HG02970 (cell line): ENCODE results near the gene NUDT4.
"Not testable (repeated sequence)": the region's sequence is repeated elsewhere in the genome, so short reads cannot be mapped to it uniquely, and the experiment has no call there.

Source experiments
- ATAC-seq: cut with Tn5 transposase; IDR thresholded peaks from one replicate; pipeline ENCODE4 v1.9.1; 2021; ENCODE audit warnings: mild to moderate bottlenecking, moderate library complexity, moderate number of reproducible peaks; ENCODE audit not compliant: unreplicated experiment, low FRiP score

Gene NUDT4

DNA sequence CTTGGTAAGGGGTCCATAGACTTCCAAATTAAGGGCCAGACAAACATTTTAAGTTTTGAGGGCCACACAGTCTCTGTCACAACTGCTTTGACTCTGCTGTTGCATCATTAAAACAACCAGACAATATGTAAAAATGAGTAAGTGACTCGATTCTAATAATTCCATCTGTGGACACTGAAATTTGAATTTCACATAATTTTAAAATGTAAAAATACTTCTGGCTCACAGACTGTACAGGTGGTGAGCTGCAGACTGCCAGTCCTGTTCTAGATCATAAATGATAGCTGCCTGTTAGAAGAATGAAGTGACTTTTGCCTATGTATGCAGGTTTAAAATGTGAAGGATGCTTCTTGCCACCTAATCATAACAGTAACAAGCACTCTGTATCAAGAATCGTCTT, 15.7 kb downstream of the NUDT4 start:
- no peak for ATAC-seq

DNA sequence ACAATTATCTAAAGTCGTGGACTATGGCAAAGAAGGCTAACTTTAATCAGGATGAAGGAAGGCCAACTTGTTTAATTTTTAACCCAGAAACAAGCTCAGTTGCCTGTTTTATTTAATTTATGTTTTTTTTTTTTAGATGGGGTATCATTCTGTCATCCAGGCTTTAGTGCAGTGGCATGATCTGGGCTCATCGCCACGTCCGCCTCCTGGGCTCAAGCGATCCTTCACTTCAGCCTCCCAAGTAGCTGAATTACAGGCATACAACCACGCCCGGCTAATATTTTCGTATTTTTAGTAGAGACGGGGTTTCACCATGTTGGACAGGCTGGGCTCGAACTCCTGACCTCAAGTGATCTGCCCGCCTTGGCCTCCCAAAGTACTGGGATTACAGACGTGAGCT, 19.7 kb downstream of the NUDT4 start:
- ATAC-seq = no peak

DNA sequence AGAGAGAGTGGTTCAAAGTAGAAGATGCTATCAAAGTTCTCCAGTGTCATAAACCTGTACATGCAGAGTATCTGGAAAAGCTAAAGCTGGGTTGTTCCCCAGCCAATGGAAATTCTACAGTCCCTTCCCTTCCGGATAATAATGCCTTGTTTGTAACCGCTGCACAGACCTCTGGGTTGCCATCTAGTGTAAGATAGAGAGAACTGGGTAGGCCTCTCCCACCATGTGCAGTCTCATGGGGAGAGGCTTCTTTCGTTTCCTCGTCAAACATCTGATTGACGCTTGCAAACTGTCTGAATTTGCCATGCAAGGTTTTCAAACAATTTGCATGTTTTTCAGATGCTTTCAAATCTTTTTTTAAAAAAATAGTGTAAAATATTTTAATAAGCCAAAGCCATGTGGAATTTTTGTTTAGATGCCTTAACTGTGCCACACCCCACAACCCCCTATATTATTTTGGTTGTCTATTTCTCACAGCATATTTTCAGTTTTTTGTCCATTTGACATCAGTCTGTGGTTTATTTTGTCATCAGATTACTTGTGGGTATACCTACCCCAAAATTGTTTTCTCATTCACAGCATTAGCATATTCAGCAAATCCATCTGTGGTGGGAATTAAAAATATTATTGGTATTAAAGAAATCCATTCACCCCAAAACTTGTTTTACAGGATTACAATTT, 21.6 kb downstream of the NUDT4 start:
- ATAC-seq = not testable (repeated sequence)

DNA sequence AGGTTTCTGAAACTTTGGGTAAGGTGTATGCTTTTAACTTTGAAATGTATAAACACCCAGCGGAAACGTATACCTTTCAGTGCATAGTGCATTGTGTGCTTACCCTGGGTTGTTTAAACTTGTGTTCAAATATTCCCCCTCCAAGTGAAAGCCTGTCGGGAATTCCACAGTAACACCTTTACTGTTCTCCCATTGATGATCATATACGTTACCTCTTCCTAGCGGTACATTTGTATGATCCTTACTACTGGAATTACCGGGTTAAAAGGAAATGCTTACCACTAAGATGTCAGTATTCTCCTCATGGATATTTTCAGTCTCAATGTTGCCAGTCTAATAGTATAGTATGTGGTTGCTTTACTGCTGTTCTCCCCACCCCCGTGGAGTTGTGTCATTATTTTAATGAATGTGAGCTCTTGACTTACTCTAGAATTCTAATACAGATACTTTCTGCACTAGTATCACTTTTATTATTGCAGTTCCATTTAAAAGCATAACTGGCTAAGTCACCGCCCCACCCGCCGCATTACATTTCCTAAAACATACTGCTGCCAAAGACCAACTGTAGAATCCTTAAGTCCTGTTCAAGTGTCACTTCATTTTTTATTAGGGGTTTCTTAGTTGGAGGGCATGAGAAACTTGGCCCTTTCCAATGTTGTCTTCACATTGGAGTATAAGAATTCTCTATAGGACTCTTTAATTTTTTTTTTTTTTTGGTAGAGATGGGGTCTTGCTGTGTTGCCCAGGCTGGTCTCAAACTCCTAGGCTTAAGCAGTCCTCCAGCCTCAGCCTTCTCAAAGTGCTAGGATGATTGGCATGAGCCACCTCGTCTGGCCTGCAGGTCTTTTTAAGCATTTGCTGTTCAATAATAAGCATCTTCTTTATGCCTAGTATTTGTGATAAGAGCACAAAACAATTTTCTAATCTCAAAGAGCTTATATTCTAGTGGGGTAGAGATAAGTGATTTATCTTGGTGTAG, 24.9 kb downstream of the NUDT4 start:
- ATAC-seq = no peak

DNA sequence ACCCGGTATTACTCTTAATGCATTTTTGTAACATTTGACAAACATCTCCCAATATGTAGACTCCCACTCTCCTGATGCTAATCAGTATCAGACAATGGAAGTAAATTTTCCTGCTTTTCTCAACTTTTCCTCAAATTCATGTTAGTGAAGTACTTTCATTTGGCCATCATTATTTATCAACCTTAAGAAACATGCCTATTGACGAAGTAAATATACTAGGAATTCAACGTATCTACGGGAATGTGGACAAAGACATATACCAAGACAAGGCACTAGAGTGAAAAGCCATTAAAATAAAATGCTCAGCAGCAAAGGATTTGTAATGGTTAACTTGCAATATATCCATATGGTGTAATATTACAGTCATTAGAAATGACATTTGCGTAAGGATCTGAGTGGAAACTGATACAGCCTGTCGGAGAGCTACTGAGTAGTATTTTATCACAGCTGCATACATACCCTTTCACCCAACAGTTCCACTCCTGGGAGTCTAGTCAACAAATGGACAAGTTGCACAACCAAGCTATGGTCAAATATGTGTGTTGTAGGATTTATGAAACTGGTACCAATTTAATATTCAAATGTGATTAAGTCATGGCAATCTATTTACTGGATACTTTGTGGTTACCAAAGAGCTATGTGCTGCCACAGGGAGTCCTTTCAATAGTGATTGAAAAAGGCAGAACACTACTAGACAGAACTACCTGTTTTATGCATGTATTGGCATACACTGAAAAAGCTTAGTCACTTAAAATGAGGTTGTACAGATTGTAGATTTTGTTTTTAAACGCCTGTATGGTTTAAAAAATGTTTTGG, 26.5 kb downstream of the NUDT4 start:
- ATAC-seq = no peak

DNA sequence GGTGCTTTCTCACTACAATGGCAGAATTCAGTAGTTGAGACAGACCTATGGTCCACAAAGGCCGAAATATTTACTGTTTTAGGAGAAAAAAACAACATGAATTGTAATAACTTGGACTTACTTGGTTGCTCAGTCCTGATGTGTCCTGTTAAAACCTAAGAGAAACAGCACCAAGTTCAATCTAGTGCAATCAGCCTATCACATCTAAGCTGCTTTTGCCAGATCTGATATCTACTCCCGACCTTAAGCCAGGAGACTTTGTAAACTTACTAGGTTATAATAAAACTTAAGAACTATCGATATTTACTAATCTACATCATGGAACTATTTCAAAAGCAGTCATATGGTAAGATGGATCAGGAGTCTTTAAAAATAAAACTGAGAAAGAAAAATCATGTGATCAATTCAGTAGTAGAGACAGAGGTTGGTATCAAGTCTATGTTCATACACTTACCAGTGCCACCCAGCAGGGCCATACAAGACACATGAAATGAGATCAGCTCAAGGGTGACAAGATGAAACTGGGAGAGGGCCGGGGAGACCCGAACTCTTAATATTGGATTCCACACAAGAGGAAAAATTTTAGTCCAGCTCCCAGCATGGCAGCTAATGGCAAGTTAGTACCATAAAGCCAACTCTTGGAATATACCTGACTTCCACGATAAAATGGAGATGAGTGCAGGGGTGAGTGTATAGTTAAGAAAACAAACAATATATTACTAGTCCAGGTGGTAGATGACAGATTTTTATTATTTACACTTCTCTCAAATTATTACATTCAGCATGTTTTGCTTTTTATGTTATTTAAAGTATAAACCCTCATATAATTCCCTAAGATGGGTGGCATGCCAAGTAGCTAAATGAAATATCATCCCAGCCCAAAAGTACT, 27.5 kb downstream of the NUDT4 start:
- ATAC-seq = no peak

DNA sequence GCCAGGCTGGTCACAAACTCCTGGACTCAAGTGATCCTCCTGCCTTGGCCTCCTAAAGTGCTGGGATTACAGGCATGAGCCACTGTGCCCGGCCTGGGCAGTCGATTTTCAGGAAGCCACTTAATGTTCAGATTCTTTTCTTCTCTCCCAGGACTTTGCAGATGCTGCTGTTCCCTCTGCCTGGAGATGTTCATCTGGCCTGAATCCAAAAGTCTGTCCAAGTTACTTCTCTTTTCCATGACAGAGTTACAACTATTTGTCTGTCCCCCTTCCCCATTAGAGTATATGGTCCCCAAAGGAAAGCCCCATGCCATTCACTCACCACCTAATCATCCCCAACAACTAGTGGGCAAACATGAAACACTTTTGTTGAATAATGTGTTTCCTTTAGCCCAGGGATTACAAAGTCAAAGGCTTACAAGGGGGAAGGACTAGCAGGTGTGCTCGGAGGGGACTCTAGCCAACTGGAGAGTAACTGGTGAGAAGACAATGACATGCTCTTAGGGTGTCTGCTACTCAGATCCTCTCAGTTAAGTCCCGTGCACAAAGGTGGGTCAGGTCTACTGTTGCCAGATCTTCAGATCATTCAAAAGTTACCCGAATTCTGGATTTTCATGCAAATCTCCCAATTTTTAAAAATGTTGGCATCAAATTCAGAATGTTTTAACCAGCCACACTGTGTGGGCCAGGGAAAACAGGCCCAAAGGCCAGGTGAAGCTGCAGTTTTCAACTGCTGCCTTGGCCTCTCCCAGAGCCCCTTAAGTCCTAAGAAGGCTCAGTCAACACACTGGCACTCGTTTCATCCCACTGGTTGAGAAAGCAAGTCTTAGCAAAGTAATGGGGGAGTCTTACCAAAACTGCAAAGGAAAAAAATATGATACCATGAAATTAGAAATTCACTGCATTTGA, 29.6 kb downstream of the NUDT4 start:
- ATAC-seq = no peak

DNA sequence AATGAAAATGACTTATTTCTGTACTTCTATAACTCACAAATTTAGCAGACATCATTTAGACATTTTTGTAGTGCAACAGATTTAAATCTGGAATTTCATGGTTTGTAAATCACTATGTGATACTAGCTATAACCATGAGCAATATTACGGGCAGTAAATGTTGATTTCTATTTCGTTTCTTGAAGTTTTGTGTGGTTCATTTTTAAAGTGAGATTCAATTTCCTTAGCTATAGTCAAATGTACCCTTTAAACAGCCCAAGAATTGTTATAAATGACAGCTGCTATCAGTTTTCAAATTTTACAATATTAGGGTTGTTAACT, 30.2 kb downstream of the NUDT4 start:
- no peak for ATAC-seq

DNA sequence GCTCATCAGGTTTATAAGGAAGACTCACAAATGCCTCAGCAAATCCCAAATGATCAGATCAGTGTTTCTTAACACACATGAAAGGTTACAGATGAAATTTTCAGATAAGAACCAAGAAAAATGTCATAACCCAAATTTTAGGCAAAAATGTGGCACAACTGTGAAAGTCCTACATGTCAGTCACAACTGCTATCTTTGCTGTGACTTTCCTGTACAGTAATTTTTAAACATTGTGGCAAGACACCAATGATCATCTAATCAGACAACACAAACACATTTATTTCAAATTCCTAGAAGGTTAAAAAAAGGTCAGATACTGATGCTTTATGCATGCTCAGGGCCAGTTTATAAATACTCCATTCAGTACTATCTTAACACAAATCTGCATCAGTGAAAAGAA, 31.1 kb downstream of the NUDT4 start:
- no peak for ATAC-seq

DNA sequence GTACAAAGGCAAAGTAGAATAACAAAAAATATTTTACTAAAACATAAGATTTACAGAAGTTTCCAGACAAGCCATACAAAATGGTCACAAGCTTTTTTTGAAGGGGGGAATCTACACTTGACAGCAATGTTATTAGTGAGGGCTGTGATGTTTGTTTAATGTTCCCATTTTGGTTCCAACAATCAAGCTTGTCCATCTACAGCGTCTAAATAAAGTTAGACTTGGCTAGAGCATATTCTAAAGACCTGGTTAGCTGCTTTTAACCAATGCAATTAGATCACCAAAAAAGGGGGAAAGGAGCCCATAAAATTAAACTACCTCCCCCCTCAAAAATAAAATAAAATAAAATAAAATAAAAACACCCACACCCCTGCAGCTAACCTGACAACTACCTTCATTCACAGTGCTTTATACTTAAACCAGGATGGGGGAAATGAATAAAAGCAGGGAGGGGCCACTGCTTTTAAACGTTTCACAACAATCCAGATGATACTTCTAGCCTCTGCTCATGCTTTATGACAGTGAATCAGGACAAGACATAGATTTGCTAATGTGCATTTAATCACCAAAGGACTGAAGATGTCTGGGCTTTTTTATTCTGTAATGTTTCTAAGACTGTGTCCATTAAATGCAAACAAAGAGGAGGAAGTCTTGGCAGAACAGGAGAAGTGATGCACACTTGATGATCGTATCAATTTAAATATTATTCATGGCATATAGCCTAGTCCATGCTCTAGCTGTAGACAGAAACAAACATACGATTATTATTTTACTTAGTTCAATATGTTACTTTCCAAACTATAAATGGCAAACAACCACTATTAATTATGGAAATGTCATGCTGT, 31.8 kb downstream of the NUDT4 start:
- not testable (repeated sequence) for ATAC-seq

DNA sequence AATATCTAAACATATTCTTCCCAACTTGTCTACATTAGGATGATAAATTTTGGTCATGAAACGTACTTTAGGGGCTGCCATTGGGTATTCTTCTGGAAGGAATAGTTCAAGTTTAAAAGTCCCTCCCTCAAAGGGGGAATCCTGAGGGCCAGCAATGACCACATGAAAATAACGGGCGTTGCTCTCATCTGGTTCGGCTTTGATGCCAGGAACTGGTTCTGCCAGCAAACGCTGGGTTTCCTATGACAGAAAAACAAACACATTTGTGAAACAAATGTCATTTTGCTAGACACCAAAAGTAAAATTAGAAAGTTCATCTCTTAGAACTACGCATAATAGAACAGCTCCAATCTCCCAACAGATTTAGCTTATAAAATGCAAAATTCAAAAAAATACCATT, 33.3 kb downstream of the NUDT4 start:
- not testable (repeated sequence) for ATAC-seq

DNA sequence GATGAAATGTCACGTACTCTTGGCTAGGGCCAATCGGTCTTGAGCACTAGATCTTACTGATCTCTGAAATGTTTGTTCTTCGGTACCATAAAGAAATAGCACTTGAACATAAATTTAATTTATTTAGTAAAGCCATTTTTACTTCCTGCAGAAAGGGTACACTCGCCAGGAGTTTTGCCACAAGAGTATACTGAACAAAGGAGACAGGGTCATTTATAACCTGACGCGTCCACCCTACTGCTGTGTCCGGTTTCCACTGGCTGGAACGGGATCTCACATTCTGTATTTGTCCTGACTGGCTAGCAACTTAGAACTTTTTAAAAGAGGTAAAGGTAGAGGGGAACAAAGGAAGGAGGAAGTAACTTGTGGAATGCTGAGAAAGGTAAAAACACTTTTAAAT, 34.7 kb downstream of the NUDT4 start:
- ATAC-seq = not testable (repeated sequence)

DNA sequence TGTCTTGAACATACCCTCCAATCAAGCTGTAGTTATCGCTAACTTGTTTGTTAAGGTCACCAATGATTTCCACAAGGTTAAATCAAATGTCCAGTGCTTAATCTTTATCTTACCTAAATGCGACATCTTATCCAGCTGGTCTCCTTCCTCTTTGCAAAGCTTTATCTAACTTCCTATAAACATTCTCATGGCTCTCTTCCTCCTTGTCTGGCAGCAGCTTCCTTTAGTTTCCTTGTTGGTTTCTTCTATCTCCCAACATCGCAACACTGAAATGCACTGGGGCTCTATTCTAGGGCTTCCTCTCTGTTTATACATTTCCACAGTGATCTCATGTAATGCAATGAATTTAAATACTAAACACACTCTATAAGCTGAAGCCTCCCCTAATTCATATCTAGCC, 35.3 kb downstream of the NUDT4 start:
- no peak for ATAC-seq

DNA sequence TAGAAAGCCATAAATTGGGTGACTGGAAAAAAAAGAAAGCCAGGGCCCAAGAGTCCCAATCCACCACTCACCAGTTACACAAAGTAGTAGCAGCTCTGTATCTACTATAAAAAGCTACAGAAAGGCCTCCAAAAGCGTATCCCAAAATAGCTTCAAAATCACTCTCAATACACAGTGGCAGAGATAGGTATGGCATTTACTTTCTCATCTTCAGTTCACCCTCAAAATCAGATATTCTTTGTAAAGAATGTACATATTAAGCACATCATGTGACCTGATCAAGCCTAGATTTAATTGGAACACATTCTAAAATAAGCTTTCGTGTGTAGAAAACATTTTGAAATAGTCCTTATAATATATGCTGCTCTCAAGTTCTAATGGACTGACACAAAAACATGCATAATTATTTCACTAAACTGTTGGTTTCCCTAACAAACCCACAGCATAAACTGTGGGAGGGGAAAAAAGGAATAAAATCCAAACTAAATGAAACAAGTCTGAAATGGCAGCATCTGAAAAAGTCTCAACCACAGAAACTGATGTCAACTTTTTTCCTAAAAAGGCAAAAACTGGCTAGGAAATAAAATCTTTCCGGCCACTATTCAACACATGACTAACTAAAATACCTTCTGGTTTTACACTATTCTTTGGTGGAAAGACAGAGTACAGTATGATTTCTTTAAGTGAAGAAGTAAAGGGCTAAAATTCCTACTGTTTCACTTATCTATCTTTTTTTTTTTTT, 38.2 kb downstream of the NUDT4 start:
- ATAC-seq = no peak

DNA sequence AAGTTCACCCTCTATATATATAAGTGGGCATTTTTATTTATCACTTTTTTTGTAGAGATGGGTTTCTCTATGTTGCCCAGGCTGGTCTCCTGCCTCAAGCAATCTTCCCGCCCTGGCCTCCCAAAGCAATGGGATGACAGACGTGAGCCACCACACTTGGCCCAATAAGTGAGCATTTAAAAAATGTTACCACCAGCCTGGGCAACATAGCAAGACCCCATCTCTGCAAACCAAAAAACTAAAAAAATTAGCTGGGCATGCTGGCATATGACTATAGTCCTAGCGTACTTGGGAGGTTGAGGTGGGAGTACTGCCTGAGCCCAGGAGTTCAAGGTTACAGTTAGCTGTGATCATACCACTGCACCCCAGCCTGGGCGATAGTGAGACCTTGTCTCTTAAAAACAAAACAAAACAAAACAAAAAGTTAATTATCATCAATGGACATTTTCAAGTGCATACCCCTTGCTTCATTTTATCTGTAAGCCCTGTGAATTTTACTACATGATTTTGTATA, 40.3 kb downstream of the NUDT4 start:
- no peak for ATAC-seq

DNA sequence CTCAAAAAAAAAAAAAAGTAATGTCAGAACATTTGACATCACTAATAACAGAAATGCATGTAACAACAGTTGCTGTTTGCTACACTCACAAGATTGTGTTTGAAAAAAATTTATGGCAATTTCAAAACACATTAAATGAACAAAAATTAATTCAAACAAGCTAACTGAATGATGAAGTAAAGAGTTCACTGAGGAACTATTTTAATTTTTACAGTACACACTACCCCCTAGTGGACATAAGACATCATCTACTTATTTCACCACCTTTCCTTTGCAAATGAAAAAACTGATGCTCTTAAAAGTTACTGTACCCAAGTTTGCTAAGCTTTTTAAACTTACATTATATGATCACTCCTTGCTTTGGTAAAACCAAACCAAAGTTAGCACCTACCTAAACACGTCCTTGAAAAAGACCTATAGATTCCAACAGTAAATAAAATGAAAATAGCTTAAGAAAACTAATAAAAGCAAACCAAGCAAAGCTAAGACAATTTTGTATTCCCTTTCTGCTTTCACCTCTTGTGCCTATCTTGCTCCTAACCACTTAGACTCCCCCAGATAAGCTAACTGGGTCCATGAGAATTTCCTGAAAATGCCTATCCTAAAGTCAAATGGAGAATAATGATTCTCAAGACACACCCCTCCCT, 41.8 kb downstream of the NUDT4 start:
- ATAC-seq = no peak

DNA sequence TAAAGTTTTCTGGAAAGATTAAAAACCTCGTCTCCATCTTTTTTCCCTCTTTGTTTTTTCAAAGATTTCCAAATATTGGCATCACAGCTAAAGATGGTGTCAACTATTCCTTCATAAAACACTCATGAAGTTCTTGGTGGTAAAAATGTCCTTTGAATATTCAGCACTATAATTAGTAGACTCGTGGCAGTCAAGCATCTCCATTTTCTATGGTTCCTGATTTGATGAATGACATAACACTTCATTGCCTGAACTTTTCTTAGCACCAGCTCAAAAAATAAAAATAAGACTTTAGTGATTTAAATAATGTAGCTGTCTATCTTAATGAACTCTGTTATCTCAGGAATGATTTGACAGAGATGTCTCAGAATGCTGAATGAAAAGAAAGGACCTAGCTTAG, 44.3 kb downstream of the NUDT4 start:
- no peak for ATAC-seq
